ENCODE measurements around the gene MBD5.

The MBD5 gene

GRCh38 chr2:148430101-148430500, 409.2 kb downstream of the MBD5 start:
- no peak for DNase-seq (ENCODE audit: extremely low read depth, insufficient read length)
- TF ChIP-seq, protein P1, sequence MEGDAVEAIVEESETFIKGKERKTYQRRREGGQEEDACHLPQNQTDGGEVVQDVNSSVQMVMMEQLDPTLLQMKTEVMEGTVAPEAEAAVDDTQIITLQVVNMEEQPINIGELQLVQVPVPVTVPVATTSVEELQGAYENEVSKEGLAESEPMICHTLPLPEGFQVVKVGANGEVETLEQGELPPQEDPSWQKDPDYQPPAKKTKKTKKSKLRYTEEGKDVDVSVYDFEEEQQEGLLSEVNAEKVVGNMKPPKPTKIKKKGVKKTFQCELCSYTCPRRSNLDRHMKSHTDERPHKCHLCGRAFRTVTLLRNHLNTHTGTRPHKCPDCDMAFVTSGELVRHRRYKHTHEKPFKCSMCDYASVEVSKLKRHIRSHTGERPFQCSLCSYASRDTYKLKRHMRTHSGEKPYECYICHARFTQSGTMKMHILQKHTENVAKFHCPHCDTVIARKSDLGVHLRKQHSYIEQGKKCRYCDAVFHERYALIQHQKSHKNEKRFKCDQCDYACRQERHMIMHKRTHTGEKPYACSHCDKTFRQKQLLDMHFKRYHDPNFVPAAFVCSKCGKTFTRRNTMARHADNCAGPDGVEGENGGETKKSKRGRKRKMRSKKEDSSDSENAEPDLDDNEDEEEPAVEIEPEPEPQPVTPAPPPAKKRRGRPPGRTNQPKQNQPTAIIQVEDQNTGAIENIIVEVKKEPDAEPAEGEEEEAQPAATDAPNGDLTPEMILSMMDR (IDR thresholded peaks at IDR 0.05; ENCODE audit: insufficient read depth, low read length, poor library complexity, severe bottlenecking) = no peak
- H3K36me3 ChIP-seq (ENCODE audit: control insufficient read depth, insufficient read depth, low read length) = no peaks in the 10 kb centered on the region
- no peaks in the 10 kb centered on the region for H3K27me3 ChIP-seq (replicated peaks; ENCODE audit: control insufficient read depth, insufficient read depth, low read length)
- no peak overlapping the region for H3K4me3 ChIP-seq (replicated peaks; ENCODE audit: low read depth, low read length)

- Histone ChIP-seq H3K27me3 (replicated peaks; ENCODE audit: control insufficient read depth, insufficient read depth, low read length) (no peaks in the 10 kb centered on the region), H3K36me3 (ENCODE audit: control insufficient read depth, insufficient read depth, low read length) (no peaks in the 10 kb centered on the region), H3K4me3 (replicated peaks; ENCODE audit: low read depth, low read length) (no peak overlapping the region)
- no peak for DNase-seq (ENCODE audit: extremely low read depth, insufficient read length)
- TF ChIP-seq, protein P1 (IDR thresholded peaks at IDR 0.05; ENCODE audit: insufficient read depth, low read length, poor library complexity, severe bottlenecking) = no peak
Observed at GRCh38 chr2:148447877-148448276, 427.0 kb downstream of the MBD5 start.

GRCh38 chr2:148450531-148450930, 429.6 kb downstream of the MBD5 start:
- DNase-seq (ENCODE audit: extremely low read depth, insufficient read length) = no peak
- TF ChIP-seq, protein P1 (IDR thresholded peaks at IDR 0.05; ENCODE audit: insufficient read depth, low read length, poor library complexity, severe bottlenecking) = no peak
- H3K36me3 ChIP-seq (ENCODE audit: control insufficient read depth, insufficient read depth, low read length) = no peaks in the 10 kb centered on the region
- H3K4me3 ChIP-seq (replicated peaks; ENCODE audit: low read depth, low read length) = no peak overlapping the region
- no peaks in the 10 kb centered on the region for H3K27me3 ChIP-seq (replicated peaks; ENCODE audit: control insufficient read depth, insufficient read depth, low read length)

- TF ChIP-seq, protein P1 (IDR thresholded peaks at IDR 0.05; ENCODE audit: insufficient read depth, low read length, poor library complexity, severe bottlenecking) = no peak
- H3K4me3 ChIP-seq (replicated peaks; ENCODE audit: low read depth, low read length) = no peak overlapping the region
Observed at GRCh38 chr2:148451046-148451445, 430.2 kb downstream of the MBD5 start.

GRCh38 chr2:148455791-148456190, 434.9 kb downstream of the MBD5 start:
- Histone ChIP-seq H3K27me3 (replicated peaks; ENCODE audit: control insufficient read depth, insufficient read depth, low read length) (no peaks in the 10 kb centered on the region), H3K4me3 (replicated peaks; ENCODE audit: low read depth, low read length) (no peak overlapping the region), H3K36me3 (ENCODE audit: control insufficient read depth, insufficient read depth, low read length) (no peaks in the 10 kb centered on the region)
- TF ChIP-seq, protein P1 (IDR thresholded peaks at IDR 0.05; ENCODE audit: insufficient read depth, low read length, poor library complexity, severe bottlenecking) = no peak
- no peak for DNase-seq (ENCODE audit: extremely low read depth, insufficient read length)

More at GRCh38 chr2:148451046-148451445, 430.2 kb downstream of the MBD5 start:
- DNase-seq (ENCODE audit: extremely low read depth, insufficient read length) = no peak
- no peaks in the 10 kb centered on the region for H3K27me3 ChIP-seq (replicated peaks; ENCODE audit: control insufficient read depth, insufficient read depth, low read length)
- H3K36me3 ChIP-seq (ENCODE audit: control insufficient read depth, insufficient read depth, low read length) = no peaks in the 10 kb centered on the region

GRCh38 chr2:148458171-148458570, 437.3 kb downstream of the MBD5 start:
- Histone ChIP-seq H3K36me3 (ENCODE audit: control insufficient read depth, insufficient read depth, low read length) (no peaks in the 10 kb centered on the region), H3K27me3 (replicated peaks; ENCODE audit: control insufficient read depth, insufficient read depth, low read length) (no peaks in the 10 kb centered on the region), H3K4me3 (replicated peaks; ENCODE audit: low read depth, low read length) (no peak overlapping the region)
- no peak for DNase-seq (ENCODE audit: extremely low read depth, insufficient read length)
- TF ChIP-seq, protein P1 (IDR thresholded peaks at IDR 0.05; ENCODE audit: insufficient read depth, low read length, poor library complexity, severe bottlenecking) = no peak

Data from GM06990 (cell line).